ENCODE results near the gene STAM.

GRCh38 chr10:17645621-17646345, 1.8 kb downstream of the STAM start:
- TF ChIP-seq TCF12 (IDR thresholded peaks at IDR 0.05; ENCODE audit: low read depth): no peak
- TF ChIP-seq TAF1 (IDR thresholded peaks at IDR 0.05; ENCODE audit: low read depth): no peak
- no peak for TF ChIP-seq CEBPB (IDR thresholded peaks at IDR 0.05)
- TF ChIP-seq EP300 (IDR thresholded peaks at IDR 0.05; ENCODE audit: borderline replicate concordance): no peak
- TF ChIP-seq REST (IDR thresholded peaks at IDR 0.05; ENCODE audit: low read depth): no peak

Measured in Ishikawa (cell line).